WTC11 (cell line): ENCODE data around the gene PTPRG. TPM values are rescaled to one million over a fixed set of nuclear protein-coding genes. Genes with fewer than 3 reads are reported as not detected.

Source experiments
- ATAC-seq: fragments of 200-7000 bp; cut with Tn5 transposase; 2 replicates; pipeline ENCODE4 v1.10.0; 2021; ENCODE audit warnings: mild to moderate bottlenecking, moderate library complexity
- CTCF ChIA-PET: fragments of 300-600 bp; sonication (Branson Sonifier 250); formaldehyde crosslinking; loops from one replicate; lab custom pipeline; 2021; ENCODE audit warnings: antibody characterized with exemption; lab: Charles Lee
- POLR2A ChIA-PET: fragments of 350-600 bp; sonication (Branson Sonifier 250); formaldehyde crosslinking; loops from one replicate; lab custom pipeline; 2021; ENCODE audit warnings: antibody characterized with exemption; lab: Charles Lee
- DNase-seq: peaks from one replicate; pipeline ENCODE4 v3.0.0; 2021; ENCODE audit warnings: low spot score
- H3K27ac Mint-ChIP-seq: 2 replicates; pipeline ENCODE4 v1.8.0; 2021; ENCODE audit warnings: mixed read lengths
- H3K27me3 Mint-ChIP-seq: 2 replicates; pipeline ENCODE4 v1.8.0; 2021; ENCODE audit warnings: low read depth, mild to moderate bottlenecking, moderate library complexity, mixed read lengths
- H3K36me3 Mint-ChIP-seq: 2 replicates; pipeline ENCODE4 v1.8.0; 2021; ENCODE audit warnings: mixed read lengths
- H3K4me1 Mint-ChIP-seq: 2 replicates; pipeline ENCODE4 v1.8.0; 2022; ENCODE audit warnings: mixed read lengths
- H3K4me3 Mint-ChIP-seq: 2 replicates; pipeline ENCODE4 v1.8.0; 2021; ENCODE audit warnings: mild to moderate bottlenecking, moderate library complexity, mixed read lengths
- H3K9me3 Mint-ChIP-seq: 2 replicates; pipeline ENCODE4 v1.8.0; 2021; ENCODE audit warnings: mixed read lengths
- CTCF ChIP-seq: fragments of 200-600 bp; IDR thresholded peaks from 2 replicates; pipeline ENCODE4 v1.8.0; 2022; ENCODE audit warnings: antibody characterized with exemption
- E2F4 ChIP-seq: sonication (generic); formaldehyde crosslinking; IDR thresholded peaks from 2 replicates; pipeline ENCODE4 v1.8.1; 2022; ENCODE audit warnings: low read depth, mild to moderate bottlenecking, moderate library complexity, missing genetic modification reagents, borderline replicate concordance
- ELF4 ChIP-seq: sonication (generic); formaldehyde crosslinking; IDR thresholded peaks from 2 replicates; pipeline ENCODE4 v1.8.1; 2022; ENCODE audit warnings: low read depth, mild to moderate bottlenecking, moderate library complexity, missing genetic modification reagents
- ETV6 ChIP-seq: sonication (generic); formaldehyde crosslinking; IDR thresholded peaks from 2 replicates; pipeline ENCODE4 v1.8.1; 2022; ENCODE audit warnings: mild to moderate bottlenecking, missing genetic modification reagents
- FOXJ3 ChIP-seq: sonication (generic); formaldehyde crosslinking; IDR thresholded peaks from 2 replicates; pipeline ENCODE4 v1.9.0; 2021; ENCODE audit warnings: missing genetic modification reagents, mild to moderate bottlenecking, borderline replicate concordance
- FOXP1 ChIP-seq: sonication (generic); formaldehyde crosslinking; IDR thresholded peaks from 2 replicates; pipeline ENCODE4 v1.8.0; 2022; ENCODE audit warnings: missing genetic modification reagents, mild to moderate bottlenecking, moderate library complexity, borderline replicate concordance
- GABPB1 ChIP-seq: sonication (generic); formaldehyde crosslinking; IDR thresholded peaks from 2 replicates; pipeline ENCODE4 v1.8.1; 2023; ENCODE audit warnings: mild to moderate bottlenecking, missing genetic modification reagents
- HMGA2 ChIP-seq: fragments of 250-450 bp; sonication (Bioruptor Pico); IDR thresholded peaks from 2 replicates; pipeline ENCODE4 v1.4.0; 2021; ENCODE audit warnings: mild to moderate bottlenecking, moderate library complexity
- MLX ChIP-seq: sonication (generic); formaldehyde crosslinking; IDR thresholded peaks from 2 replicates; pipeline ENCODE4 v1.8.1; 2023; ENCODE audit warnings: mild to moderate bottlenecking, missing genetic modification reagents, moderate library complexity
- NFATC4 ChIP-seq: fragments of 250-450 bp; sonication (Bioruptor Pico); IDR thresholded peaks from 2 replicates; pipeline ENCODE4 v1.9.0; 2021; ENCODE audit warnings: mild to moderate bottlenecking
- NFYB ChIP-seq: sonication (generic); formaldehyde crosslinking; conservative IDR thresholded peaks from 2 replicates; pipeline ENCODE4 v1.8.0; 2022; ENCODE audit warnings: low read depth, missing genetic modification reagents
- RELA ChIP-seq: sonication (generic); formaldehyde crosslinking; IDR thresholded peaks from 2 replicates; pipeline ENCODE4 v1.8.1; 2022; ENCODE audit warnings: missing genetic modification reagents, mild to moderate bottlenecking, borderline replicate concordance
- ZNF138 ChIP-seq: sonication (generic); formaldehyde crosslinking; conservative IDR thresholded peaks from 2 replicates; pipeline ENCODE4 v1.8.1; 2022; ENCODE audit warnings: mild to moderate bottlenecking, moderate library complexity, missing genetic modification reagents
- ZNF232 ChIP-seq: sonication (generic); formaldehyde crosslinking; IDR thresholded peaks from 2 replicates; pipeline ENCODE4 v1.8.0; 2022; ENCODE audit warnings: mild to moderate bottlenecking, missing genetic modification reagents
- ZNF423 ChIP-seq: fragments of 250-450 bp; sonication (Bioruptor Pico); IDR thresholded peaks from 2 replicates; pipeline ENCODE4 v2.1.2; 2022; ENCODE audit warnings: mild to moderate bottlenecking, moderate library complexity
- total RNA-seq: library from RNA; stranded (reverse); gene quantifications from 3 replicates; pipeline ENCODE4 v1.2.3, GENCODE V29; 2021
- TF ChIP-seq, protein P1 (sequence below): sonication (generic); formaldehyde crosslinking; IDR thresholded peaks from 2 replicates; pipeline ENCODE4 v1.8.1; 2023; ENCODE audit warnings: mild to moderate bottlenecking, missing genetic modification reagents, borderline replicate concordance

The PTPRG gene
- total RNA-seq, 1 experiment from 2014 or later = 106 TPM

- TF ChIP-seq MLX (CRISPR knock-in tag) (no peak), ETV6 (CRISPR knock-in tag) (no peak)
Measured at GRCh38 chr3:62057339-62058047, 496.1 kb downstream of the PTPRG start (continued).

GRCh38 chr3:62065985-62066693 lies 504.8 kb downstream of the PTPRG start:
- TF ChIP-seq NFATC4 (CRISPR knock-in tag) = no peak
- TF ChIP-seq, all 79 proteins: peak for 0
- POLR2A ChIA-PET = no interaction called here
- Mint-ChIP-seq H3K27me3 (no peaks in the 10 kb centered on the region), H3K9me3 (peaks cover 10% of the 10 kb centered on the region), H3K4me3 (no peak overlapping the region), H3K4me1 (peaks cover 60% of the 10 kb centered on the region), H3K27ac (no peak overlapping the region), H3K36me3 (peaks cover 15% of the 10 kb centered on the region)
- DNase-seq (no peak), ATAC-seq (no peak)
- CTCF ChIA-PET = interaction anchor here (0.6 to 1.0 kb wide), 3 partner anchors 15 to 175 kb away, joined by 3 read pairs; no protein-coding TSS in a partner anchor

DNA sequence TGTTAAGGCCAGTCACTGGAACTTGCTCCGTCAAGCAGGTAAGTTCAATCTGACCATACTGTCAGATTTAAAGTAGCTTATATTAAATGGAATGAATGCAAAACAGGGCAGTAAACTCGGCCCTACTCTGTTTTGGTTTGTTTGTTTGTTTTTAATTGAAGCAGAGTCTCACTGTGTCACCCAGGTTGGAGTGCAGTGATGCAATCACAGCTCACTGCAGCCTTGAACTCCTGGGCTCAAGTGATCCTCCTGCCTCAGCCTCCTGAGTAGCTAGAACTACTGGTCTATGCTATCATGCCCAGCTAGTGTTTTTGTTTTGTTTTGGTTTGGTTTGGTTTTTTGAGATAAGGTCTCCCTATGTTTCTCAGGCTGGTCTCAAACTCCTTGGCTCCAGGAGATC lies 507.0 kb downstream of the PTPRG start:
- Mint-ChIP-seq H3K27ac (no peak overlapping the region), H3K4me3 (no peak overlapping the region), H3K4me1 (peaks cover 51% of the 10 kb centered on the region), H3K27me3 (no peaks in the 10 kb centered on the region), H3K9me3 (peaks cover 10% of the 10 kb centered on the region), H3K36me3 (peaks cover 15% of the 10 kb centered on the region)
- no peak for ATAC-seq
- POLR2A ChIA-PET = no interaction called here
- CTCF ChIA-PET = no interaction called here
- TF ChIP-seq ZNF232 (CRISPR knock-in tag) (no peak), HMGA2 (CRISPR knock-in tag) (no peak), RELA (no peak)
- no peak for DNase-seq

DNA sequence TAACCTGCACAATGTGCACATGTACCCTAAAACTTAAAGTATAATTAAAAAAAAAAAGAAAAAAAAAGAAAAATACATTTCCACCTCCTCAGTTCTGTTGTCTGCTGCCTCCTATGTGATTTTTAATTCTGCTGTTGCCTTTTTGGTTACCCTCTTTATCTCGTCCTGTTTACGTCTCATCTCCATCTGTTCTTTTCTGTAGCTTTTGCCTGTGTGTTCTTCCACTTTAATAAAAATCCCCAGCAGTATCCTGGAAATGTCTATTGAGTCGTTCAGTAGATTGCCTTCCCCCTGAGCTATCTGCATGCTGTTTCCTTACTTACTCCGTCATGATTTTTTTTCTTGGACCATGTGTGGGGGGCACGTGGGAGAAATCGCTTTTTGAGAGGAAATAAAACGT lies 509.5 kb downstream of the PTPRG start:
- Mint-ChIP-seq H3K4me3 (no peak overlapping the region), H3K27me3 (no peaks in the 10 kb centered on the region), H3K36me3 (peaks cover 10% of the 10 kb centered on the region)
- CTCF ChIA-PET = interaction anchor here (1.5 kb wide), 1 partner anchor 116 kb away, joined by 4 read pairs; no protein-coding TSS in a partner anchor
- TF ChIP-seq ZNF138 (CRISPR knock-in tag) (no peak), ELF4 (CRISPR knock-in tag) (no peak), E2F4 (CRISPR knock-in tag) (no peak), FOXJ3 (CRISPR knock-in tag) (no peak), CTCF (no peak), FOXP1 (CRISPR knock-in tag) (no peak), ZNF423 (no peak), NFYB (no peak), GABPB1 (no peak)
- TF ChIP-seq, protein P1, sequence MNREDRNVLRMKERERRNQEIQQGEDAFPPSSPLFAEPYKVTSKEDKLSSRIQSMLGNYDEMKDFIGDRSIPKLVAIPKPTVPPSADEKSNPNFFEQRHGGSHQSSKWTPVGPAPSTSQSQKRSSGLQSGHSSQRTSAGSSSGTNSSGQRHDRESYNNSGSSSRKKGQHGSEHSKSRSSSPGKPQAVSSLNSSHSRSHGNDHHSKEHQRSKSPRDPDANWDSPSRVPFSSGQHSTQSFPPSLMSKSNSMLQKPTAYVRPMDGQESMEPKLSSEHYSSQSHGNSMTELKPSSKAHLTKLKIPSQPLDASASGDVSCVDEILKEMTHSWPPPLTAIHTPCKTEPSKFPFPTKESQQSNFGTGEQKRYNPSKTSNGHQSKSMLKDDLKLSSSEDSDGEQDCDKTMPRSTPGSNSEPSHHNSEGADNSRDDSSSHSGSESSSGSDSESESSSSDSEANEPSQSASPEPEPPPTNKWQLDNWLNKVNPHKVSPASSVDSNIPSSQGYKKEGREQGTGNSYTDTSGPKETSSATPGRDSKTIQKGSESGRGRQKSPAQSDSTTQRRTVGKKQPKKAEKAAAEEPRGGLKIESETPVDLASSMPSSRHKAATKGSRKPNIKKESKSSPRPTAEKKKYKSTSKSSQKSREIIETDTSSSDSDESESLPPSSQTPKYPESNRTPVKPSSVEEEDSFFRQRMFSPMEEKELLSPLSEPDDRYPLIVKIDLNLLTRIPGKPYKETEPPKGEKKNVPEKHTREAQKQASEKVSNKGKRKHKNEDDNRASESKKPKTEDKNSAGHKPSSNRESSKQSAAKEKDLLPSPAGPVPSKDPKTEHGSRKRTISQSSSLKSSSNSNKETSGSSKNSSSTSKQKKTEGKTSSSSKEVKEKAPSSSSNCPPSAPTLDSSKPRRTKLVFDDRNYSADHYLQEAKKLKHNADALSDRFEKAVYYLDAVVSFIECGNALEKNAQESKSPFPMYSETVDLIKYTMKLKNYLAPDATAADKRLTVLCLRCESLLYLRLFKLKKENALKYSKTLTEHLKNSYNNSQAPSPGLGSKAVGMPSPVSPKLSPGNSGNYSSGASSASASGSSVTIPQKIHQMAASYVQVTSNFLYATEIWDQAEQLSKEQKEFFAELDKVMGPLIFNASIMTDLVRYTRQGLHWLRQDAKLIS (CRISPR knock-in tag) = no peak
- TF ChIP-seq, all 79 proteins: peak for 0
- DNase-seq (no peak), ATAC-seq (no peak)
- POLR2A ChIA-PET = no interaction called here
- H3K9me3 Mint-ChIP-seq = peaks cover 2% of the 10 kb centered on the region
- peaks cover 32% of the 10 kb centered on the region for H3K4me1 Mint-ChIP-seq
- H3K27ac Mint-ChIP-seq = 0 out of 2 replicates have a peak overlapping the region, but pooled peaks have one; percentile 7
